Transverse colon (tissue), 4 donors: ENCODE results near the gene TMEM63B. TPM values are rescaled to one million over a fixed set of nuclear protein-coding genes. Genes with fewer than 3 reads are reported as not detected.
"Not testable (repeated sequence)": the region's sequence is repeated elsewhere in the genome, so short reads cannot be mapped to it uniquely, and the experiment has no call there.

Source experiments
- DNase-seq: peaks from one replicate; pipeline ENCODE4 v3.0.0-alpha.2; 2019
- H3K27ac ChIP-seq, 4 donors: fragments of 200-600 bp; sonication (generic); 2 replicates each; pipeline ENCODE4 v1.5.1; 2016 to 2018; ENCODE audit warnings: inconsistent platforms in 4 of 4
- H3K27me3 ChIP-seq: fragments of 200-600 bp; sonication (generic); 2 replicates; pipeline ENCODE4 v1.5.1; 2017; ENCODE audit warnings: inconsistent platforms
- H3K36me3 ChIP-seq, 4 donors: fragments of 200-600 bp; sonication (generic); 2 replicates each; pipeline ENCODE4 v1.5.1; 2017 to 2019; ENCODE audit warnings: inconsistent platforms in 4 of 4
- H3K4me1 ChIP-seq, 4 donors: fragments of 200-600 bp; sonication (generic); 2 replicates each; pipeline ENCODE4 v1.5.1; 2017 to 2020; ENCODE audit warnings: inconsistent platforms in 4 of 4
- H3K4me3 ChIP-seq, 4 donors: fragments of 200-600 bp; sonication (generic); 1 replicate in 1 of 4; 2 replicates in 3 of 4; pipeline versions ENCODE4 v1.5.1 to v1.6.1; 2017 to 2019; ENCODE audit warnings: inconsistent platforms in 4 of 4
- H3K9me3 ChIP-seq, 2 donors: fragments of 200-600 bp; sonication (generic); 2 replicates each; pipeline ENCODE4 v1.5.1; 2017 to 2019; ENCODE audit warnings: inconsistent platforms in 2 of 2
- CTCF ChIP-seq, 5 experiments: fragments of 200-600 bp in 3 of 5; fragments of 450-650 bp in 2 of 5; sonication (generic) in 3 of 5; IDR thresholded peaks; 1 replicate in 2 of 5; 2 replicates in 3 of 5; pipeline ENCODE4 v1.5.1; 2016 to 2017; ENCODE audit warnings: antibody characterized with exemption in 5 of 5, inconsistent platforms in 3 of 5, mild to moderate bottlenecking in 2 of 5, moderate library complexity in 1 of 5
- EP300 ChIP-seq: sonication (generic); formaldehyde crosslinking; IDR thresholded peaks from one replicate; pipeline ENCODE4 v1.6.1; 2017; ENCODE audit warnings: antibody characterized with exemption, low read depth
- POLR2A ChIP-seq: fragments of 450-650 bp; IDR thresholded peaks from one replicate; pipeline ENCODE4 v1.6.1; 2016; ENCODE audit warnings: antibody characterized with exemption, mild to moderate bottlenecking, moderate library complexity
- POLR2AphosphoS5 ChIP-seq, 3 donors: sonication (generic); formaldehyde crosslinking; IDR thresholded peaks; one replicate each; pipeline ENCODE4 v1.6.1; 2016; ENCODE audit warnings: antibody characterized with exemption in 3 of 3
- WGBS, 2 donors: methylation state at CpG; one replicate each; pipeline ENCODE4 v1.1.5; 2018; ENCODE audit warnings: low coverage in 1 of 2; 5-methylcytosine and 5-hydroxymethylcytosine counted together
- in situ Hi-C, 4 donors: fragments of 200-750 bp; cut with MboI; loops; one replicate each; pipeline versions ENCODE4 v1.15.0 to v1.15.1; 2017; ENCODE audit warnings: low sequenced_read_pairs in 3 of 4, low pct_ligation_motif_present in 1 of 4, low pct_unique_long_range_greater_than_20kb in 1 of 4
- intact Hi-C: fragments of 100-400 bp; cut with DNase I; formaldehyde crosslinking; loops from one replicate; pipeline ENCODE4 v1.15.1; 2023; ENCODE audit warnings: low total_unique reads
- total RNA-seq, 4 donors: library from RNA; depleted of rRNA; stranded (reverse); fragments of >200 nt; gene quantifications; one replicate each; pipeline ENCODE4 v1.1.0, GENCODE V29; 2016

TMEM63B gene
- total RNA-seq, 4 donors from 2014 or later: 35.0 to 258 (median 89.4) TPM

DNA sequence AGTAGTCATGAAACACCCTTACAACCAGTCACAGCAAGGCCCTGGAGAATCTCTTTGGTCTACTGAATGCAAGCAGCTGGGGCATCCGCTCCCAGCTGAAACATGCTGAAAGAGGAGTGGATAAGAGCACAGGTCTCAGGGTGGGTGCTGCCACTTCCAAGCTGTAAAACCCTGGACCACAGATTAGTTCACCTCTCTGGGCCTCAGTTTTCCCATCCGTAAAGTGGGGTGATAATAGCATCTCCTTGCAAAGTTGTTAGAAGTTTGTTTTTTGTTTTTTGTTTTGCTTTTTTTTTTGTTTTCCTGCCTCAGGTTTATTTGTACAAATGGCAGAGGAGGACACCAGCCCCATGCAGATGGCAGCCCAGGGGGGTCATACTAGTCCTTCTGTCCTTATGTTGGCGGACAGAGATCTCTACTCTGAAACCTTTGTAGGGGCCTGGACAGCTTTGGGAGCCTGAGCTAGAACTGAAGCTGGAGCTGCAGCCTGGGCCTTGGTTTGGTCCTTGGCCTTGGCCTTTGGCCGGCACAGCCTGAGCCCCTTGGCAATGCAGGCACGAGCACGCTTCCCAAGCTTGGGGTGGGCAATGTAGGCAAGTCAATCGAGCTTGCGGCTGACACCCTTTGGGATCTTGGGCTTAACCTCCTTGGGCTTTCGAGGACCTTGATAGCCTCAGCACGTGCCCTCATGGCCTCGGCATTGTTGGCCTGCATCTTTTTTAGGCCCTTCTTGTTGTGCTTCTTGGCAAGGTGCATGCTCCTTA, 38.3 kb upstream of the TMEM63B start:
- intact Hi-C loops (no loop called here), in situ Hi-C loops (loop anchor here (10.0 to 25.0 kb wide), 4 partner anchors 324 to 477 kb away; no protein-coding TSS in a partner anchor)
- DNase-seq: no peak

GRCh38 chr6:44090465-44090864, 36.9 kb upstream of the TMEM63B start:
- intact Hi-C loops (no loop called here), in situ Hi-C loops (loop anchor here in 3 of 4 donors (25.0 kb wide), 2 partner anchors 428 to 478 kb away; no protein-coding TSS in a partner anchor)
- WGBS, 2 donors: 87% methylated on average over 5 of the region's 5 CpGs; no CpG with 5 or more reads in 1 of the 2 donors
- no peak for DNase-seq
- no peaks in the 10 kb centered on the region for H3K9me3 ChIP-seq
- peaks cover 0 to 15% (median 9%) of the 10 kb centered on the region in 4 donors for H3K4me1 ChIP-seq
- H3K4me3 ChIP-seq: no peak overlapping the region
- H3K36me3 ChIP-seq: no peaks in the 10 kb centered on the region
- H3K27me3 ChIP-seq: no peaks in the 10 kb centered on the region
- no peak for TF ChIP-seq CTCF (IDR thresholded peaks at IDR 0.05)
- no peak for TF ChIP-seq EP300
- TF ChIP-seq POLR2AphosphoS5 (IDR thresholded peaks at IDR 0.05): no peak
- TF ChIP-seq POLR2A: no peak
- H3K27ac ChIP-seq: no peak overlapping the region

More for the DNA sequence above, 38.3 kb upstream of the TMEM63B start:
- TF ChIP-seq POLR2AphosphoS5 (IDR thresholded peaks at IDR 0.05): no peak
- 98% methylated on average over 8 of the region's 11 CpGs; no CpG with 5 or more reads in 1 of the 2 donors for WGBS, 2 donors
- H3K27ac ChIP-seq: no peak overlapping the region
- H3K36me3 ChIP-seq: no peaks in the 10 kb centered on the region
- no peaks in the 10 kb centered on the region for H3K9me3 ChIP-seq
- peaks cover 0 to 2% (median 0%) of the 10 kb centered on the region in 4 donors for H3K4me1 ChIP-seq
- no peak overlapping the region for H3K4me3 ChIP-seq
- H3K27me3 ChIP-seq: no peaks in the 10 kb centered on the region

DNA sequence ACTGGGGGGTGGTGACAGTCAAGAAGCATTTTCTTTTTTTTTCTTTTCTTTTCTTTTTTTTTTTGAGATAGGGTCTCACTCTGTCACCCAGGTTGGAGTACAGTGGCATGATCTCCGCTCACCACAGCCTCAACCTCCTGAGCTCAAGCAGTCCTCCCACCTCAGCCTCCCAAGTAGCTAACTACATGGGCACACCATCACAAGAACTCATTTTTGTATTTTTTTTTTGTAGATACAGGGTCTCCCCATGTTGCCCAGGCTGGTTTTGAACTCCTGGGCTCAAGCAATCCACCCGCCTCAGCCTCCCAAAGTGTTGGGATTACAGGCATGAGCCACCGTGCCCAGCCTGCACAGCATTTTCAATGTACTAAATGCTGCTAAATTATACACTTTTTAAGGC, 36.0 kb upstream of the TMEM63B start:
- DNase-seq, H3K36me3 ChIP-seq, H3K27ac ChIP-seq, H3K9me3 ChIP-seq, intact Hi-C loops, H3K27me3 ChIP-seq, H3K4me3 ChIP-seq: not testable (repeated sequence)
- WGBS, 2 donors: 100% methylated on average over 2 to 3 of the region's 3 CpGs
- in situ Hi-C loops: loop anchor here in 3 of 4 donors (25.0 kb wide), 2 partner anchors 429 to 479 kb away; no protein-coding TSS in a partner anchor
- peaks cover 0 to 16% (median 10%) of the 10 kb centered on the region in 4 donors for H3K4me1 ChIP-seq

GRCh38 chr6:44091981-44092884, 35.1 kb upstream of the TMEM63B start:
- Histone ChIP-seq H3K27ac (no peak overlapping the region), H3K27me3 (no peaks in the 10 kb centered on the region), H3K4me3 (no peak overlapping the region), H3K4me1 (peaks cover 0 to 16% (median 10%) of the 10 kb centered on the region in 4 donors), H3K36me3 (no peaks in the 10 kb centered on the region), H3K9me3 (no peaks in the 10 kb centered on the region)
- TF ChIP-seq POLR2AphosphoS5 (IDR thresholded peaks at IDR 0.05) (no peak), EP300 (no peak), POLR2A (no peak)
- no peak for DNase-seq
- intact Hi-C loops: no loop called here
- 83 to 85% methylated on average over 6 to 7 of the region's 7 CpGs for WGBS, 2 donors
- in situ Hi-C loops: loop anchor here in 3 of 4 donors (25.0 kb wide), 2 partner anchors 430 to 480 kb away; no protein-coding TSS in a partner anchor

GRCh38 chr6:44093066-44093465, 34.3 kb upstream of the TMEM63B start:
- TF ChIP-seq POLR2AphosphoS5 (IDR thresholded peaks at IDR 0.05) (no peak), CTCF (IDR thresholded peaks at IDR 0.05) (no peak), POLR2A (no peak), EP300 (no peak)
- no peak for DNase-seq
- intact Hi-C loops: no loop called here
- Histone ChIP-seq H3K27me3 (no peaks in the 10 kb centered on the region), H3K9me3 (no peaks in the 10 kb centered on the region), H3K4me3 (no peak overlapping the region), H3K27ac (no peak overlapping the region), H3K36me3 (no peaks in the 10 kb centered on the region), H3K4me1 (peaks cover 0 to 16% (median 10%) of the 10 kb centered on the region in 4 donors)
- in situ Hi-C loops: loop anchor here in 3 of 4 donors (25.0 kb wide), 2 partner anchors 431 to 481 kb away; no protein-coding TSS in a partner anchor
- 95% methylated on average over 5 of the region's 5 CpGs; no CpG with 5 or more reads in 1 of the 2 donors for WGBS, 2 donors
